HG03060 (cell line): ENCODE measurements around the gene CCDC137.

Source experiments
- ATAC-seq: cut with Tn5 transposase; IDR thresholded peaks from one replicate; pipeline ENCODE4 v1.9.1; 2021; ENCODE audit warnings: low read depth, moderate number of reproducible peaks; ENCODE audit not compliant: unreplicated experiment

The CCDC137 gene

DNA sequence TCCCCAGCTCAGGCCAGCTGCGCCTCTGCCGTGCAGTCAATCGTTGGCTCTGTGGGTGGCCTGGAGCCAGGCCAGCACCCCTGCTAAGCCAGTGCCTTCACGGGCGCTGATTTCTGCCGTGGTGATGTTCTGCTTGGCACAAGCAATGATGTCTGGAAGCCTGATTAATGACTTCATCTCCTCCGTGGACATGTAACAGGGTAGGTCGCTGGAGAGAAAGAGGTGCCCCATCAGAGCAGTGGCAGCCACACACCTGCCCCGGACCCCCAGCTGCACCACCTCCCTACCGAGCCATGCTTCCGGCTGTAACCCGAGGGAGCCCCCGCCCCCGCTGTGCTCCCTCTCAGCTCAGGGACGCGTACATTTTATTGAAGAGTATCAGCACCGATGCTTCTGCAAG lies 15.1 kb downstream of the CCDC137 start:
- no peak for ATAC-seq

DNA sequence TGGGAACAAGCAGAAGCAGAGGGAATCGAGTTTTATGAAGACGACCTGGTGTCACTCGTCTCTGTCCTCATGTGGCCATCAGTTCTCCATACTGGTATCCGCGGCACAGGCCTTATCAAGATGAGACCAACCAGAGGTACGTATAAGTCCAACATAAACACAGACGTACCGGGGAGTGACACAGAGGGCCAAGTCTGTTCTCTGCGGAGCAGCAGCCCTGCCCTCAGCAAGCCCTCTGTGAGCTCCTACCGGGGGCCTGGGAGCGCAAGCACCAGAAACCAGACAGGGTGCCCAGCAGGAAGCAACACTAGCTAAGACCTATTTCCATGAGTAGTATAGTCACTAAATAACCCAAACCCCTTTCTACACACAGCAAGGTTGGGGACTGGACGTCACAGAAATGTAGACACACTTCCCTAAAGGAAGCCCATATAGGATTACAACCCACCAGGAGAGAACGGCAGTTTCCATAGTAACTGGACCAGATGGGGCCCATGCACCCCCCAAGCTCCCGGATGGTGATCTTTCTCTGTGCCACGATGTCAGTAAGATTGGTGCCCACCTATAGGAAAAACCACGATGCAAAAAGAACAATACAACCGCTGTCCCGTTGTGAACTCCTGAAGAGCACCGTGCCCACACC lies 16.1 kb downstream of the CCDC137 start:
- no peak for ATAC-seq

DNA sequence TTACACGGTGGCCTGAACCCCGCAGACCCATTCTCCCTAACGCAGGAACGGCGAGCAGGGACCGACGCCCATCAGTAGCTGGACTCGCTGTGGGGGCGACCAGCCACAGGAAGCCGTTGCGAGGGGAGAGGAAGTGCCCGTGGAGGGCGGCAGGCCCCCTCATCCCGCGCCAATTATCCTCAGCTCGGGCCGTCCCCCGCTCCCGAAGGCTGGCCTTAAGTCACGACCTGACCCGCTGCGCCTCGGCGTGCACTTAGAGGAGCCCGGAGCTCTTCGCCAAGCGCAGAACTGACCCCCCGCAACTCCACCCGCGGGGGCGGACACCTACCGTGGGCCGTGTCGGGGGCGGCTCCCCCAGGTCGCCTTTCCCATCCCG lies 16.7 kb downstream of the CCDC137 start:
- no peak for ATAC-seq

DNA sequence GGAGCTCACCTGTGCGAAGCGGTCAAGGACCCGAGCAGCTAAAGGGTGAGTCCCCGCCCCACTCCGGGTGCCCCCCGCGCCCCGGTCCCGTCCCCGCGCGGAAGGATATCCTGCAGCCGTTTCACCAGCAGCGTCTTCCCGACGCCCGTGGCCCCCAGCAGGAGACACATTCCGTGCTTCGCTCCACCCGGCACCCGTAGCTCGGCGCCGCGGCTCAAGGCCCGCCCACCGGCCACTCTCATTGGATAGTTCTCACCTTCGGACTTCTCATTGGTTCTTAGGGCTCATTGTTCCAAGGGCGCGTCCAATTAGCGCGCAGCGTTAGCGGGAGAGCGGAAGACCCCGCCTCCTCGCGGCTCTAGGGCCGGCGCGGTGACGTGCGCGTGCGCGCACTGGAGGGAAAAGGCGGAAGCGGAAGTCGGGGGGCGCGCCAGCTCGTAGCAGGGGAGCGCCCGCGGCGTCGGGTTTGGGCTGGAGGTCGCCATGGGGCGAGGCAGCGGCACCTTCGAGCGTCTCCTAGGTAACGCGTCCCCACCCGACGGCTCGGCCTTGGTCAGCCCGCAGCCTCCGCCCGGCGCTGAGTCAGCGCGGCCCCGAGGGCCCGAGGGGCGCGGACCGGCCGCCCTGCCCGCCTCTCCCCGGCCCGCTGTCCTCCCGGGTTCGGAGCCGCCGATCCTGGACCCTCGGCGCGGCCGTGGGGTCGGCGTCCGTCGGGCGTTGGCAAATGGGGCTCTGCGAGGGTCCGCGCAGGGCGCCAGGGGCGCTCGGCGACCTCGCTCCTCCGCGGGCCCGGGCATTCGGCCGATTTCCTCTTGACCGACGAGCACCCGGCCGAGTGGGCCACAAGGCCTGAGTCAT lies 17.3 kb downstream of the CCDC137 start, which contains the start of the genes ARL16 and HGS:
Gene ARL16, minus strand, starts transcription at position 214 of the 858 bp plus-strand sequence. Its CDS starts 44 bp downstream, at position 170.
Gene HGS, plus strand, starts transcription at position 428 of the 858 bp plus-strand sequence. Its CDS starts 56 bp downstream, at position 484.
- peak; percentile 96 for ATAC-seq

DNA sequence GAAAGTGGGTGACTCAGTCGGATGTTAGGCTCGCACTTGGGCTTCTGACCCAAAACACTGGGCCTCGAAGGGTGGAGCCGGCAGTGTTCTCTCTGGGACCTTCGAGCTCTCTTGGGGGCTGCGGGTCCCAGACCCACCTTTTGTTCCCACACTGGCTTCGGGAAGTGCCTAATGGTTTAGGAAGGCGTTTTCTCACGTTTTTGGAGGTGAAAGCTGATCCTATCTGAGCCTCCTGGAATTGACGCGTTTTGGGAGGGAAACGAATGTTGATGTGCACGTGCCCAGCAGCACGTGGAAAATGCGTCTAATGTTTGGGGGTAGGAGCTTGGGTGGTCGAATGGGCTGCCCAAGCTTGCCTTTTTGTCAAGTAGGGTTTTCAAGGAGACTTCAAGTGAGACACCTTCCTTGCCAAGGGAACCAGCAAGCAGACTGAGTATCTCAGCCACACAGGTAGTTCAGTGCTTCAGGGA lies 17.9 kb downstream of the CCDC137 start:
- no peak for ATAC-seq

DNA sequence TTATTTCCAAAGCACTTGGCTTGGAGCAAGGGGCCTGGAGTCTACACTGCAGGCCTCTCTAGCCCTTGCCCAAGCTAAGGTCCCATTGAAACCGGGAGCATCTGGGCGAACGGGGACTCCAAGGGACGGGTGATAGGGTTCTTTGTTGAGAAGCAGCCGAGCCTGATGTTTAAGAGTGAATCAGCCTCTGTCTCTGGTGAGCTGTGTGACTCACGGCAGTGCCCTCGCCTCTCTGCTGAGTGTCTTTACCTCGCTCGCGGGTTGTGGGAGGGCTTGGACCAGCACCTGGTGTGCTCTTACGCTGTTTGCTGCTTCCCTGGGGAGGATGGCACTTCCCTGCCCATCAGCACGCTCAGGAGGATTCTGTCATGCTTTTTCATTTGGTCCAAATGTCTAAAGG lies 18.6 kb downstream of the CCDC137 start:
- ATAC-seq = no peak

DNA sequence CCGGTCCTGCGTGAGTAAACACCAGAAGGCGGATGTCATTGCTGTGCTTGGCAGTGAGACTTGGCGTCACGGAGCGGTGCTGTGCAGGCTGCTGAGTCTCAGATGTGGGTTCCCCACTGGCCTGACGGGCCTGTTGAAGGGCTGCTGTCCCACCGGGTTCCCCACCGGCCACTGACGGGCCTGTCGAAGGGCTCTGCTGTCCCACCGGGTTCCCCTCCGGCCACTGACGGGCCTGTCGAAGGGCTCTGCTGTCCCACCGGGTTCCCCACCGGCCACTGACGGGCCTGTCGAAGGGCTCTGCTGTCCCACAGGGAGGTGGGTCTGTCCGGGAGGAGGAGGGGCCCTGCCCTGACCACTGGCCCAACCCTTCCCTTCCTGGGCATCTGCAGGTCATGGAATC lies 20.1 kb downstream of the CCDC137 start:
- no peak for ATAC-seq

DNA sequence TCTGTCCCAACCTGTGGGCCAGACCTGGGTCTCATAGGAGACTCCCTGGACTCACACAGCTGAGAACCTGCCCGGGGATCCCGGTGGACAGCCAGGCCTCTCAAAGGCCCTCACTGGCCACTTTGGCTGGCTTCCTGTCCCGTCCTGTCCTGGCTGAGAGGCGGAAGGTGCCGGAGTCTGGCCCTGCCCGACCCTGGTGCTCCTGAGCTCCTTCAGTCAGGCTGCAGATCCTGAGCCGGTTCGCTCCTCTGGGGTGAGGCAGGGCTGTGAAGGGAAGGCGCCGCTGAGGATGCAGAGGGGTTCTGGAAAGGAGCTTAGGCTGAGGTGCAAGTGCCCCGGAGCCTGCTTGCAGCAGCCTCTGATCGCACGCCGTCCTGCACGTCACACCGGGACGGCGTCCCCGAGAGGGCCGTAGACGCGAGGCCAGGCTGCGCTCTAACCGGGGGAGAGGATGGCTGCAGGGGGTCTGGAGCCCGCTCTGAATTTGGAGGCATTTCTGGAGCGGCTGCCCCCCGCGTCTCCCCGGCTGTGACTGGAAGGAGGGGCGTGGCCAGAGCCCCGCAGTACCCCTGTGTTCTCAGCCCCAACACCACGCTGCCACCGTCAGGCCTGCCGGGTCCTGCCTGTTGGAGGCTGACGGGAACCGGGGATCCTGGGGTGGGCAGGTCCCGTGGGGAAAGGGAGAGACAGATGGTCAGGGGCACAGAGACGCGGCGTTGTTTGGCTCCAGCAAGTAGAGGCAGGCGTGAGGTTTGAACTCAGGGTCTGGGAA lies 21.4 kb downstream of the CCDC137 start:
- ATAC-seq = no peak

DNA sequence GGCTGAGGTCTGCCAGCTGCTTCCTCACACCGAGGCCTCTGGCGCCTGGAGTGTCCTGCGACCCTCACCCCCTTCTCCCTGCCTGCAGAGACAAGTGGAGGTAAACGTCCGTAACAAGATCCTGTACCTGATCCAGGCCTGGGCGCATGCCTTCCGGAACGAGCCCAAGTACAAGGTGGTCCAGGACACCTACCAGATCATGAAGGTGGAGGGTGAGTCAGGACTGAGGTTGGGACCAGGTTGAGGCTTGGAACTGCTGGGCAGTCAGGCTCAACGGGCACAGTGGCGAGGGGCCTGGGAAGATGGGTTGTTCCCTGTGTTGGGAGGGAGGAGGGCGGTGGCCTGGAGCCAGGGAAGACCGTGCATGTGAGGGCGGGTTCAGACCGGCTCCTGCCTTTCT lies 22.1 kb downstream of the CCDC137 start:
- ATAC-seq = no peak

DNA sequence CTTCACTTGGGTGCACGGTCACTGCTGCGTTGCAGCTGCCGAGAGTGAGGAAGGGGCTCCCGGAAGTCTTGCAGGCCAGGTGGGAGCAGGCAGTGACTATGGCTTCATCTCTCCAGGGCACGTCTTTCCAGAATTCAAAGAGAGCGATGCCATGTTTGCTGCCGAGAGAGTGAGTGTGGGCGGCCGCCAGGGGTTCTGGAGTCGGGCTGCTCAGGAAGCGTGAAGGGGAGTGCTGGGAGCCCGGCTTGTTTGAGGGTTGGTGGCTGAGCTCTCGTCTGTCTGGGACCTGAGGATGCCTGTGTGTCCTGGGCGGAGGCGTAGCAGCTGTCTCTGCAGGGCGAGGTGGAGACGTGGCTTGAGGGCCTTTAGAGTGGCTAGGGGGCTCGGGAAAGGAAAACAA lies 23.5 kb downstream of the CCDC137 start:
- ATAC-seq = no peak

DNA sequence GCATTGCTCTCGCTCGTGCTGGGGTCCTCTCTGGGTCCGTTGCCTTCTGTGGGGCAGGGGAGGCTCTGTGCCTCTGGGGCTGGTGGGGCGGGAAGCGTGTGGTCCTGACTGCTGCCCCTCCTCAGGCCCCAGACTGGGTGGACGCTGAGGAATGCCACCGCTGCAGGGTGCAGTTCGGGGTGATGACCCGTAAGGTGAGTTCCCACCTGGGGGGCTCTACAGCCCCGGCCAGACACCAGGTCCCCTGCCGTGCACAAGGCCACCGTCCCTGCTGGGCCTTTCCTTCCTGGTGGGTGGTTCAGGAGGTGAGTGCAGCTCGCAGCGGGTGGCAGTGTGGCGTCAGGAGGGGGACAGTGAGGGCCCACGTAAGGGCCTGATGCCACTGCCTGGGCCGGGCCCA lies 24.0 kb downstream of the CCDC137 start:
- no peak for ATAC-seq

DNA sequence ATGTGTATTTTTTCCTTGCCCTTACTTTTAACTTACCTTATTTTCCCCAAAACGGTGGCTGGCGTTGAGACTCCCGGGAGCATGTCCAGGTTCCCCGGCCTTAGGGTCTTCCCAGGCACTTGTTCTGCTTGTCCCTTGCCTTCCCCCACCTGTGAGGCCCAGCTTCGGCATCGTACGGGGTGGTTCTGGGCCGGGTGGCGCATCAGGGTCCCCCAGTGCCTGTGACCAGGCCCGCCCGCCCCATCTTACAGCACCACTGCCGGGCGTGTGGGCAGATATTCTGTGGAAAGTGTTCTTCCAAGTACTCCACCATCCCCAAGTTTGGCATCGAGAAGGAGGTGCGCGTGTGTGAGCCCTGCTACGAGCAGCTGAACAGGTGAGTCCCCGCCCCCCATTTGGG lies 24.7 kb downstream of the CCDC137 start:
- no peak for ATAC-seq

DNA sequence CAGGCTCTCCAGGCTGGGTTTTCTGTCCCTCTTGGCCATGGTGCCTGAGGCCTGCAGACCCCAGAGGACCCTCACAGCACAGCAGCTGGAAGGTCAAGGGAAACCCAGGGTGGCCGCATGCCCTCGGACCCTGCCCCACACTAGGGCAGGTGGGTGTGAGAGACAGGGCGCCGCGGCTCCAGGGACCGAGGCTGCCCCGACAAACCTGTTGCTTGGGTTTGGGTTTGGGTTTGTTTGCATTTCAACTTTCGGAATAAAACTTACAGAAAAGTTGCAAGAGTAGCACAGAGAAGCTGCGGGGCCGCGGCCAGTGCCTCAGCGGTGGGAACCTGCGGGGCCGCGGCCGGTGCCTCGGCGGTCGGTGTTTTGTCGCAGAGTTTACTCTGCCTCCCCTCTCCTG lies 25.1 kb downstream of the CCDC137 start:
- no peak for ATAC-seq

DNA sequence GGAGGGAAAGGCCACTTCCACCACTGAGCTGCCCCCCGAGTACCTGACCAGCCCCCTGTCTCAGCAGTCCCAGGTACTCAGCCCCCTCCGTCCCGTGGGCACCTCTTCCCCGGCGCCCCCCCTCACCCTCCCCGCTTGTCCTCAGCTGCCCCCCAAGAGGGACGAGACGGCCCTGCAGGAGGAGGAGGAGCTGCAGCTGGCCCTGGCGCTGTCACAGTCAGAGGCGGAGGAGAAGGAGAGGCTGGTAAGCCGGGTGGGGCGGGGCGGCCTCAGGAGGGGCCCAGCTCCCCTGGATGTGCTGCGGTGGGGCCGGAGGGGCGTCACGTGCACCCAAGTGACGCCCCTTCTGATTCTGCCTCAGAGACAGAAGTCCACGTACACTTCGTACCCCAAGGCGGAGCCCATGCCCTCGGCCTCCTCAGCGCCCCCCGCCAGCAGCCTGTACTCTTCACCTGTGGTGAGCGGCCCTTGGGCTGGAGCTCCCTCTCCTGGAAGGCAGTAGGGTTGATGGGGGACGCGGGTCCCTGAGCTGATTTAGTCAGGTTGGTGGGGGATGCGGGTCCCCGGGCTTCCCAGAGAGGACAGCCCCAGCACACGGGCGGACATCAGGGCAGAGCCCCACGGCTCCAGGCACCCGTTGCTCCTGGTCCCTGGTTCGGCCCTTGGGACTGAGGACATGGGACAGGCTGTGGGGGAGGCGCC lies 27.1 kb downstream of the CCDC137 start:
- no peak for ATAC-seq

DNA sequence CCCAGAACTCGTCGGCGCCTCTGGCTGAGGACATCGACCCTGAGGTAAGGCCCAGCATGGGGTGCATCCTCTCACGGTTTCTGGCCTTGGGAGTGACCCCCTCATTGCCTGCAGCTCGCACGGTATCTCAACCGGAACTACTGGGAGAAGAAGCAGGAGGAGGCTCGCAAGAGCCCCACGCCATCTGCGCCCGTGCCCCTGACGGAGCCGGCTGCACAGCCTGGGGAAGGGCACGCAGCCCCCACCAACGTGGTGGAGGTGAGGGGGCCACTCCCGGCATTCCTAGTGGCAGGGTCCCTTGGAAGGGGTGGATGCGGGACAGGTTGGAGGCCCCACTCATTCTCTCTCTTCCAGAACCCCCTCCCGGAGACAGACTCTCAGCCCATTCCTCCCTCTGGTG lies 28.3 kb downstream of the CCDC137 start:
- ATAC-seq = no peak

DNA sequence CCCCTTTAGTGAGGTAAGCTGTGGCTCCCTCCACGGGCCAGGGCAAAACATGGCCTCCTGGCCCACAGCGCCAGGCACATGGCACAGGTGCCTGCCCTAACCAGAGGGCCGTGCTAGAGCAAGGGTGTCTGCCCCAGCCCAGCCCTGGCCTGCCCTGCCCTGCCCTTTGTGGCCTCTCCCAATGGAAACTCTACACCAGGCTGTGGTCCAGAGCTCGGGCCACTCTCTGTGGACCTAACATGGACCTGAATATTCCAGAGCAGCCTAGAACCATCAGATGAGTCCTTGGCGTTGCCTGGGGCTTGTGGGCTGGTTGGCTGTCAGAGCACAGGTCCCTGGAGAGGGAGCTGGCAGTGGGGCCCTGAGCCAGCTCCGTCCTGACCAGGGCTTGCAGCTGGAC lies 28.7 kb downstream of the CCDC137 start:
- ATAC-seq = no peak

DNA sequence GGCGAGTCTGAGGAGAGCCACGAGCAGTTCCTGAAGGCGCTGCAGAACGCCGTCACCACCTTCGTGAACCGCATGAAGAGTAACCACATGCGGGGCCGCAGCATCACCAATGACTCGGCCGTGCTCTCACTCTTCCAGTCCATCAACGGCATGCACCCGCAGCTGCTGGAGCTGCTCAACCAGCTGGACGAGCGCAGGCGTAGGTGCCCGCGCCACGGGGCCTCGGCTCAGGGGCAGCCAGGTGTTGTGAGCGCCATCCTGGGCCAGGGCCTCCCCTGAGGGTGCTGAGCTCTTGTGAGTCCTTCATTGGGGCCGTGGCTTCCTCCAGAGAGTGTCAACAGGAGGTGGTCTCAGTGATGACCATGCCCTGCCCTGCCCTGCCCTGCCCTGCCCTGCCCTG lies 29.3 kb downstream of the CCDC137 start:
- no peak for ATAC-seq

DNA sequence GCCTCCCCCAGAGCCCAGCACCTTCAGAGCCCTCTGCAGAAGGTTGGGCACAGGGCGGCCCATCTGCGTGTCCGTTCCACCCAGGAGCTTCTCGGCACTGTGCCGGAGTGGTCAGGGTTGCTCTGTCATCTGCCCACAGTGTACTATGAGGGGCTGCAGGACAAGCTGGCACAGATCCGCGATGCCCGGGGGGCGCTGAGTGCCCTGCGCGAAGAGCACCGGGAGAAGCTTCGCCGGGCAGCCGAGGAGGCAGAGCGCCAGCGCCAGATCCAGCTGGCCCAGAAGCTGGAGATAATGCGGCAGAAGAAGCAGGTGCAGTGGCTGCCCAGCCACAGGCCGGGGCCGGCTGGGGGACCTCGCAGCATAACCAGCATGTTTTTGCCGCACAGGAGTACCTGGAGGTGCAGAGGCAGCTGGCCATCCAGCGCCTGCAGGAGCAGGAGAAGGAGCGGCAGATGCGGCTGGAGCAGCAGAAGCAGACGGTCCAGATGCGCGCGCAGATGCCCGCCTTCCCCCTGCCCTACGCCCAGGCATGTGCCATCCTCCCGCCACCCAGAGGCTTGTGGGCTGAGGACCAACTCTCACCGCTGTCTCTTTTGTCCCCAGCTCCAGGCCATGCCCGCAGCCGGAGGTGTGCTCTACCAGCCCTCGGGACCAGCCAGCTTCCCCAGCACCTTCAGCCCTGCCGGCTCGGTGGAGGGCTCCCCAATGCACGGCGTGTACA lies 29.8 kb downstream of the CCDC137 start:
- no peak for ATAC-seq

DNA sequence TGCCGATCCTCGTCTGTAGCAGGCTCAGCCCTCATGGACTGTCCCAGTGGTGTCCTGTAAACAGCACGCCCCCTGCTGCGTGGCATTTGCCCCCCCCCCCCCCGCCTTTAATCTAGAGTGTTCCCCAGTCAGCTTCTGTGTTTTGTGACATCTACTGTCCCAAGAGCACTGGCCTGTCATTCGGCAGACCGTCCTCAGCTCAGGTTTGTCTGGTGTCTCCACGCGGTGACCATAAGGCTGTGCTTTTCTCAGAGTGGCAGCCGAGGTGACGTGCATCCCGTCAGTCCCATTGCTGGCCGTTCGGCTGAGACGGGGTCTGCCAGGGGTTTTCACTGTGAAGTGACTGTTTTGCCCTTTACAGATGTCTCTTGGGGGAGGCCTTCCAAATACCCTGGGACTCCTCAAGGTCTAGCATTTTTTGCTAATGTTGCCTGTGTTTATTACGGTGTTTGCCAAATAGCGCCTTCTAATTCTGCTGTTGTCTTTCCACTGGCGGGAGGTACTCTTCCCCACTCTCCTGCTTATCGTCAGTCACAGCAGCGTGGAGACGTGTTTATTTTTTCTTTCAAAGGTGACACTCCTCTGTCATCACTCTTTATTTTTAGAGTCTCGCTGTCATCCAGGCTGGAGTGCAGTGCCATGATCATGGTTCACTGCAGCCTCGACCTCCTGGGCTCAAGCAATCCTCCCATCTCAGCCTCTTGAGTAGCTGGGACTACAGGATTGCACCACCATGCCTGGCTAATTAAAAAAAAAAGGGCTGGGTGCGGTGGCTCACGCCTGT lies 30.9 kb downstream of the CCDC137 start:
- no peak for ATAC-seq
